Effector CD4-positive, alpha-beta T cell (primary cell): Measurements from ENCODE around the gene ARHGEF1.

ENCODE experiments used
- DNase-seq: peaks from one replicate; pipeline ENCODE4 v3.0.0-alpha.2; 2020

The ARHGEF1 gene

GRCh38 chr19:41919948-41920712 is 37.1 kb downstream of the ARHGEF1 start:
- no peak for DNase-seq

GRCh38 chr19:41920882-41921576 is 38.0 kb downstream of the ARHGEF1 start:
- DNase-seq, result no peak

GRCh38 chr19:41921577-41922576 is 38.9 kb downstream of the ARHGEF1 start:
- DNase-seq, result no peak

GRCh38 chr19:41922585-41922984 is 39.6 kb downstream of the ARHGEF1 start:
- no peak for DNase-seq

GRCh38 chr19:41923045-41923788 is 40.2 kb downstream of the ARHGEF1 start:
- no peak for DNase-seq

DNA sequence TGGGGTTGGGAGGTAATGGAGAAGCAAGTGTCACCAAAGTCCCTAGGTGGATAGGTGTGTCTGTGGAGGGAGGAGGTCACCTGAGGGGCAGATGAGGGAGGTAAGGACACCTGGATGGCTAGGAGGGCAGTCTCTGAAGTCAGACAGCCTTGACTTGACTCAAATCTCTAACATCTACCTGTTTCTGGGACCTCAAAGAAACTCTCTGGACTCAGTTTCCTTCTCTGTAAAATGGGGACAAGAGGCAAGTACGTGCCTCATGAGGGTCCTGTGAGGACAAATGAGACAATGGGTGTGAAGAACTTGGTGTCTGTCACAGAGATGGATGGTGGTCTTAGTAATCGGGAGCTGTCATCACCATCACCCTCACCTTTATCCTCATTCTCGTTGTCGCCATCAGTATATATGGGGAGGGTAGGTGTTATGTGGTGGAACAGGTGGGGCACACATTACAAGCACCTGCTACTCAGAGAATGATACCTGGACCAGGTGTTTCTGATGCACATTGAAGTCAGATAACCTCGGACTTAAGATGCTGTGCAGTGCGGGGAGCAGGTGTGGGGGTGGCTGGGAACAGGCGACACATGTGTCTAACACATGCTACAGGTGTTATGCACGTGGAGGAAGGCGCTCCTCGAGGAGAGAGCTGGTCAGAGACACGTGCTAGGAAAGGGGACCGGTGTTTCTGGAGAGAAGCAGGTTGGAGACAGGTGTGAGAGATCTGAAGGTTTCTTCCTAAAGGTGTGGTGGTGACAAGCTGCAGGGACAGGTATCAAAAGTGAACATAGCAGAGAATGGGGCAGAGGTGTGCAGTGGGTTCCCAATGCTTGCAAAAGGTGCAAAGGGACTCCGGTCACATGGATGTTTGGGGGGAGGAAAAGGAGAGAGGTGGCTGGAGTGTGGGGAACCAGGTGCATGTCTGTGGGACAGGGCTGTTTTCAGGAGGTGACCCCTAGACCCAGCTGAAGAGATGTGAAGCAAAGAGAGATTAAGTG is 41.5 kb downstream of the ARHGEF1 start:
- no peak for DNase-seq

DNA sequence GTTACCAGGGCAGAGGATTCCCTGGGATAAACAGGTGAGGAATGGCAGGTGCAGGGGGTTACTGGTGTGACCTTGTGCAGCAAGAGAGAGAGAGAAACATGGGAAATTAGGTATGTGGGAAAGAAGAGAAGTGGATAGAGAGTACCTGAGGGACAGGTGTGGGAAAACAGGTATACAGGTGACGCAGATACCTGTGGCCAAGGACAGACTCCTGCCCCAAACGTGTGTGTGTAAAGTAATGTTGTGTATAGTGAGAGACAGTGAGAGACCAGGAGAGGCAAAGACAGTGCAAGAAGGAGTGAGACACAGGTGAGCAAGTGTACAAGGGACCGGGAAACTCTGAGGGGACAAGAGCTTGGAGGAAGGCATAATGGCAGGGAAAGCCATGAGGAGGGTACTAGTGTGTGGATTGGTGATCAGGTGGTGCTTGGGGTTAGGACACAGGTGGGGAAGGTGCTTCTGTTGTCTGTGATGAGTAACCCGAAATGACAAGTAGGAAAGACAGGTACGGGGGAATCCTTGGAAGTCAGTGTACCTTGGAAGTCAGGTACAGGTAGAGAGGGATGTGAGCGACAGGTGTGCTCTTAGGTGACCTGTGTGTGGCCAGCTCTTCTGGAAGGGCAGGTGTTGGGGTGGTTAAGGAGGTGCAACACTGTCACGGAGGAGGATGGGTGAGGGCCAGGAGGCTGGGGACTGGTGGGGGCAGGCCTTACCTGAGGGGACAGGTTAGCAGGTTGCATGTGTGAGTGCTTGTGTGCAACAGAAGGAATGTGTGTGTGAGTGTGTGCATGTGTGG is 42.4 kb downstream of the ARHGEF1 start:
- DNase-seq, result no peak

DNA sequence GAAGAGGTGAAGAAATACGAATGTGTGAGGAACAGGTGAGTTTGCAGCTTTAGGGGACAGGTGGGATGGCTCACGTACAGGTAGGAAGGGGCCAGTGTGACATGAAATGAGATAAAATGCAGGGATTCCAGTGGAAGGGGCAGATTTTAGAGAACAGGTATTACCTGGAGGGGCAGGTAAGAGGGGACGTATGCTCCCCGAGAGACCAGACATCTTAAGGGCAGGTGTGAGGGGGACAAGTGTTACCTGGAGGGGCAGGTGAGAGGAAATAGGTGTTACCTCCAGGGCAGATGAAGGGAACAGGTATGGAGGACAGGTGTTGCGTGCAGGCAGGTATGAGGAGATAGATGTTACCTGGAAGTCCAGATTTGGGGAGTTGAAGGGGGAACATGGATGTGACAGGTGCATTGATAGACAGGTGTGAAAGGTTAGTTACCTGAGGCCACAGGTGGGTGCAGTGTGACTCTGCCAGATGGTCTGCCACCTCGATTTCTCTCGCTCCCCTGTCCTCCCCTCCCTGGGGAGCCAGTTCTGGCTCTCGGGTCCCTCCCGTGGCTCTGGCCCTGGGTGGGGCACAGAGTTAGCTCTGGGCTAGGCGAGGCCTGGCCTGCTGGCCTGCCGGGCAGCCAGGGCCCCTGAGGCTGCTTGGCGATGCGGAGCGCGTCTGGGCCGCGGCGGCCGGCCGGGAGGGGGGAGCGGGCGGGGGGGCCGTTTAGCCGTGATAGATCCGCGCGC is 43.2 kb downstream of the ARHGEF1 start:
- no peak for DNase-seq

DNA sequence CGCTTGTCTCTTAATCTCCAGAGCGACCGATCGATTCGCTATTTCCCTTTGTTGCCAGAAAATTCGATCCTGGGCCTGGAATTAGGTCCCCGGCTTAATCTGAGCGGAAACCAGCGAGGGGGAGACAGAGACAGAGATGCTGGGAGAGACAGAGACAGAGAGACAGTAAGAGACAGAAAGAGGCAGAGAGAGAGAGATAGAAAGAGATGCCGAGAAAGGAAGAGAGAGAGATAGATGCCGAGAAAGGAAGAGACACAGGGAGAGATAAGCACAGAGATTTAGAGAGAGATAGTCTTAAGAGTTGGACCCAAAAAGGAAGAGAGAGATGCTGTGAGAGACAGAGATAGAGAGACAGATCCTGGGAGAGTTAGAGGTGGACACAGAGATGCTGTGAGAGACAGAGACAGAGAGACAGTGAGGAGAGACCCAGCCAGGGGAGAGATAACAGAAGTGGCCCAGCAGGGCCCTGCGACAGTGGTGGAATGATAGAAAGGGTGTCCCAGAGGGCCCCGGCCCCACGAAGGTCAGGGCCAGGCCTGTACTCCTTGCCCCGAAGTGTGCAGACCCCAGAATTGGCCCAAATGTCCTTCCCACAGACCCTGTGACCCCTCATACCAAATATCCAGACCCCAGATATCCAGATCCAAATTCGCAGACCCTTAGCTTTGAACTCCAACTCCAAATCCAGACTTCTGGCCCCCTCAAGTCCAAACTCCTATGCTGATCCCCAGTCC is 43.9 kb downstream of the ARHGEF1 start:
- no peak for DNase-seq

DNA sequence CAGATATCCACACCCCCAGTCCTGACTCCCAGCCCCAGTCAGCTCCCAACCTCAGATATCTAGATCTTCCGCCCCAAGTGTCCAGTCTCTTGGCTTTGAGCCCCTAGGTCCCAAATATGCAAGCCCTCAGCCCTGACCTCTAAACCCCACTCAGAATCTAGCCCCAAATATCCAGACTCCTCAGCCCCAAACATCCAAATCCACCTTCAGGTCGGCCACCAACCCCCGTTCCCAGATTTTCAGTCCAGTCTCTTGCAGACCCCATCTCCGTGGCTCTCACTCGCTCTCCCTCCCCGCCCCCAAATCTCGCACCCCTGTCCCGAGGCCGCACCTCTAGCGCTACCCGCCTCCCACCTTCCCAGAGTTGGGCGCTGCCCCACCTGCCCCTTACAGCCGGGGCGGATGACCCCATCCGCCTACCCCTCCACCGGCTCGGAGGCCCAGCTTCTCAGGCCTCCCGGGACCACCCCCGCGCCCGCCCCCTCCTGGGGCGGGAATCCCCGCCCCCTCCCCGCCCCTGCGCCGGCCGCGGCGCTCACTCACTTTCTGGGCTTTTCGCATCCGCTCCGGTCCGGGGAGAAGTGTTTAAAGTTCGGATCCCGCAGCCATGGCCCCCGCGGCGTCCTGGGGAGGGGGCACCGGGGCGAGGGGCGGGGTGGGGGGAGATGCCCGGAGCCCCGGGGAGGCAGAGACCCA is 44.7 kb downstream of the ARHGEF1 start:
- peak; percentile 29 for DNase-seq

DNA sequence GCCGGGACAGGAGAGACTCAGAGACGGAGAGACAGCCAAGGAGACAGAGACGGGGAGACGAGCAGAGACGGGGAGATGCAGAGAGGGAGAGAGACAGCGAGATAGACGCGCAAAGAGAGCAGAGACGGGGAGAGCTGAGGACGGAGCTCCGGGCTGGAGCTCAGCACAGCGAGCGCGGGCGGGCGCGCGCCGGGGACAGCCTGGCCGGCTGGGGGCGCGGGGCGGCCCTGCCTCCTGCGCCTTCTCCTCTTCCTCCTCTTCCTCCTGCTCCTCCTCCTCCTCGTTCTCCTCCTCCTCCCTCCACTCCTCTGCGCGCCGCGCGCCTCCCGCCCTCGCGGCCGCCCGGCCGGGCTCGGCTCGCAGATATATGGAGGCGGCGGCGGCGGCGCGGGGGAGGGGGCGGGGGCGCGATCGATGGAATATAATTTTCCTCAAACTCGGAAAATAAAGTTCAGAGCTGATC is 45.3 kb downstream of the ARHGEF1 start, which contains the start of gene ERFL:
Gene ERFL (minus strand): TSS at position 229 of the 463 bp plus-strand sequence. CDS start 15,530 bp downstream, outside the sequence.
- no peak for DNase-seq

- no peak for DNase-seq
Observed at GRCh38 chr19:41928754-41929535, 46.0 kb downstream of the ARHGEF1 start.

DNA sequence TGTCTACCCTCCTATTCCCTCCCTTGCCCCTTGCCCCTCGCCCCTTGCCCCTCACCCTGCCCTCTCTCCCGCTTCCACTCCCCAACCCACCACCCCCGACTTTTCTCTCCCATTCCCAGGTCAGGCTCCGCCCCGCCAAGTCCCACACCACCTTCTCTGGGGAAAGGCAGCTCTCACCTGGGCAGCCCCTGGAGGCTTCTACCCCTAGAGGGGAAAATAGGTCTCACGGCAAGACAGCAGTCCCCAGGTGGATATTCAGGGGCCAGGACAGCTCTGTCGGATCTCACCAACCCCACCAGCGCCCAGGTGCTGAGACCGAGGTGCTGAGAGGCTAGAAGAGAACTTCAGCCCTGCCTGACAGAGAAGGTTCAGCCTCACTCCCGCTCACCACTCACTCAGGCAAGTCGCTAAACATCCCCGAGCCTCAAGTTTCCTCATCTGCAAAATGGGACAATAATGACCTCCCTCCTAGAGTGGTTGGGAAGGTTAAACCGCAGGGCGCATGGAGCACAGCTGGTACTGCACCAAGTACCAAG is 46.6 kb downstream of the ARHGEF1 start:
- no peak for DNase-seq

- no peak for DNase-seq
Observed at GRCh38 chr19:41930322-41930722, 47.3 kb downstream of the ARHGEF1 start.

DNA sequence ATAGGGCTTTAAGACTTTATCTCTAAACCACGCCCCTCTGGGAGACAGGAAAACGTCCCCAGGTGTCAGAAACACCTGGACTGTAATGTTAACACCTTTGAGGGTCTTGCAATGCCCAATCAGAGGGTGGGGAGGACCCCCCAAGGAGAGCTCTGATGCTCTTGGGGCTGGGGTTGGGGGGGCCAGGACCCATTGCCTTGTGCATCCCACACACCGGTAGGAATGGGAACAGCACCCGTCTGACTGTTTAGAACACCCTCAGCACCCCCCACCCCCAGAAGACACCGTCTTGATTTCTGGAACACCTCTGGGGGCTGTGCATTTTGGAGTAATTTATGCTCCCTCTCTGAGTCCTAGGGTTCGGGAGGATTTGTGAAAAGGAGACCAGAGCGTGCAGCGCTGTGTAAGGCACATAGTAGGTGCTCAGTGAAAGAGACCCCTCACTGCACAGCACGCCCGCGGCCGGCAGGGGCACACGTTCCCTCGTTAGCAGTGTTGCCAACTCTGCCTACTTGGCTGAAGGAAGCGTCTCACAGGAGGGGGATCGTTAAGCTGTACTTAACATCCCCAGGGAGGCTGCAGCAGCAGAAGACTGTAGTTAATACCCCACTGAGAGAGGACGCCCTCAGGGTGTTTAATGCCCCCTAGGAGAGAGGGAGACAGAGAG is 48.1 kb downstream of the ARHGEF1 start:
- DNase-seq, result no peak

DNA sequence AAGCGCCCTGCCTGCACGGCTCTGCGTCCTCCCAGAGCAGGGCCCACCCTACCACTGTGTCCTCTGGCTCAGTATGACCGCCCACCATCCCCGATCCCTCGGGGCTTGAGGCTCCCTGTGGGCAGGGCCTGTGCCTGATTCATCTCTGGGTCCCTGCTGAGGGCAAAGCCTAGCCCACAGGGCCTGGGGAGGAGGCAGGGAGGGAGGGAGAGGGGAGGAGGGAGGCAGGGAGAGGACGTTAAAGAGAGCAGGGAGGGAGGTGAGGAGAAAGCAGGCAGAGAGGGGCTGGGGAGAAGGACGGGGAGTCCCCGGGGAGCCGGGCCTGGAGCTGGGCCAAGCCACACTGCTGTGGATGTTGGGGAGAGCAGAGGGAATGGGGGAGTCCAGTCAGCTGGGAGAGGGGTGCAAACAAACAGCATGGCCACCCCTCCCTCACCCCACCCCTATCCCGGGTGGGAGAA is 49.3 kb downstream of the ARHGEF1 start:
- DNase-seq, result no peak
